K562 (cell line): ENCODE measurements around the gene MYO1D. TPM values are rescaled to one million over a fixed set of nuclear protein-coding genes. Genes with fewer than 3 reads are reported as not detected.

Source experiments
- ATAC-seq: fragments of 200-7000 bp; cut with Tn5 transposase; 3 replicates; pipeline ENCODE4 v1.9.1; 2020; ENCODE audit warnings: moderate library complexity
- BruUV-seq: library from RNA; stranded (reverse); fragments of 400-500 nt; replicated peaks from 2 replicates; lab custom pipeline; 2021; lab: Mats Ljungman, UMichigan
- CTCF ChIA-PET: fragments of 300-600 bp; formaldehyde crosslinking; extraction: SDS; loops from one replicate; lab custom pipeline; 2021; ENCODE audit warnings: low intra/inter-chr PET ratio; lab: Yijun Ruan, JAX
- POLR2A ChIA-PET: fragments of 300-600, 350-650 bp; sonication (Branson Sonifier 250); formaldehyde crosslinking; extraction: SDS; loops from one replicate; lab custom pipeline; 2021; ENCODE audit warnings: antibody characterized with exemption, inconsistent platforms; lab: Yijun Ruan, JAX
- DNase-seq, 4 experiments: peaks; one replicate each; pipeline versions ENCODE4 v3.0.0 to v3.0.0-alpha.2; 2011 to 2018; ENCODE audit warnings: low spot score in 3 of 4, mixed read lengths in 3 of 4; ENCODE audit errors: extremely low read depth in 1 of 4
- FAIRE-seq: peaks from 2 replicates; lab custom pipeline; 2011; peaks lifted over from hg19 to GRCh38; lab: Jason Lieb, UNC
- H2AFZ ChIP-seq: 2 replicates; pipeline ENCODE4 v1.6.0; 2011; ENCODE audit warnings: low read depth, low read length, control low read depth, inconsistent platforms
- H3K27ac ChIP-seq: fragments of 200-600 bp; 3 replicates; pipeline ENCODE4 v1.8.0; 2011; ENCODE audit warnings: low read depth, mild to moderate bottlenecking, control low read depth, inconsistent platforms, low read length, moderate library complexity, mixed read lengths; ENCODE audit errors: extremely low read depth
- H3K27me3 ChIP-seq, 2 experiments: fragments of 300-600 bp in 1 of 2; 2 replicates in 1 of 2; 3 replicates in 1 of 2; pipeline versions ENCODE4 v1.6.0 to v1.8.0; 2011; ENCODE audit warnings: inconsistent platforms in 2 of 2, low read length in 2 of 2, mild to moderate bottlenecking in 1 of 2, mixed read lengths in 1 of 2, moderate library complexity in 1 of 2; ENCODE audit not compliant: control insufficient read depth in 2 of 2, insufficient read depth in 2 of 2
- H3K36me3 ChIP-seq: fragments of 300-600 bp; 3 replicates; pipeline ENCODE4 v1.8.0; 2011; ENCODE audit warnings: mild to moderate bottlenecking, low read length, inconsistent platforms; ENCODE audit not compliant: control insufficient read depth, insufficient read depth
- H3K4me1 ChIP-seq, 2 experiments: fragments of 200-600 bp in 1 of 2; replicated peaks in 1 of 2; 2 replicates in 1 of 2; 3 replicates in 1 of 2; pipeline versions ENCODE4 v1.5.1 to v1.8.0; 2011; ENCODE audit warnings: inconsistent platforms in 2 of 2, low read length in 2 of 2, mild to moderate bottlenecking in 1 of 2, mixed read lengths in 1 of 2, moderate library complexity in 1 of 2; ENCODE audit not compliant: control insufficient read depth in 2 of 2, insufficient read depth in 2 of 2
- H3K4me2 ChIP-seq: 2 replicates; pipeline ENCODE4 v1.6.1; 2011; ENCODE audit warnings: low read length, control low read depth, inconsistent platforms, mixed read lengths; ENCODE audit not compliant: insufficient read depth
- H3K4me3 ChIP-seq: fragments of 200-600 bp; sonication (generic), shearing (Covaris generic); 2 replicates; pipeline ENCODE4 v1.5.1; 2016; ENCODE audit warnings: control low read depth, inconsistent platforms
- H3K79me2 ChIP-seq: fragments of 200-600 bp; 3 replicates; pipeline ENCODE4 v1.8.0; 2011; ENCODE audit warnings: low read length, inconsistent platforms; ENCODE audit not compliant: control insufficient read depth, insufficient read depth
- H3K9ac ChIP-seq, 2 experiments: 2 replicates each; pipeline versions ENCODE4 v1.6.0 to v1.6.1; 2011; ENCODE audit warnings: low read depth in 2 of 2, low read length in 2 of 2, control low read depth in 1 of 2, inconsistent platforms in 1 of 2, mild to moderate bottlenecking in 1 of 2, mixed read lengths in 1 of 2; ENCODE audit not compliant: insufficient read depth in 1 of 2
- H3K9me1 ChIP-seq: one replicate; pipeline ENCODE4 v1.6.0; 2011; ENCODE audit warnings: inconsistent platforms, mild to moderate bottlenecking, low read length, moderate library complexity; ENCODE audit not compliant: control insufficient read depth, insufficient read depth
- H3K9me3 ChIP-seq: replicated peaks from 2 replicates; pipeline ENCODE4 v1.5.1; 2011; ENCODE audit warnings: low read depth, low read length, inconsistent platforms; ENCODE audit not compliant: control insufficient read depth, insufficient read depth
- H4K20me1 ChIP-seq: replicated peaks from 2 replicates; pipeline ENCODE4 v1.6.1; 2011; ENCODE audit warnings: low read length, inconsistent platforms, mixed read lengths; ENCODE audit not compliant: control insufficient read depth, insufficient read depth
- BMI1 ChIP-seq: fragments of 150-350 bp; IDR thresholded peaks from 2 replicates; pipeline ENCODE4 v1.6.1; 2014; ENCODE audit warnings: low read length
- HCFC1 ChIP-seq: IDR thresholded peaks from 2 replicates; pipeline ENCODE4 v1.6.1; 2012; ENCODE audit warnings: low read depth, low read length, improper control_type of control experiment
- JUNB ChIP-seq: fragments of 450-650 bp; formaldehyde crosslinking; conservative IDR thresholded peaks from 2 replicates; pipeline ENCODE4 v1.4.0; 2020; ENCODE audit warnings: mild to moderate bottlenecking
- PRPF4 ChIP-seq: fragments of 200-400 bp; formaldehyde crosslinking; IDR thresholded peaks from one replicate; pipeline ENCODE4 v1.6.1; 2017; ENCODE audit warnings: low read length, low read depth, mild to moderate bottlenecking; ENCODE audit not compliant: insufficient read depth, poor library complexity, severe bottlenecking
- RHOXF2B ChIP-seq: fragments of 250-450 bp; sonication (Bioruptor Pico); conservative IDR thresholded peaks from 2 replicates; pipeline ENCODE4 v1.5.1; 2021
- SMARCB1 ChIP-seq: IDR thresholded peaks from 2 replicates; pipeline ENCODE4 v1.6.1; 2011; ENCODE audit warnings: improper control_type of control experiment, low read depth; ENCODE audit not compliant: insufficient read length
- TAF9B ChIP-seq: fragments of 450-650 bp; IDR thresholded peaks from 2 replicates; pipeline ENCODE4 v1.6.1; 2018; ENCODE audit warnings: mild to moderate bottlenecking; ENCODE audit not compliant: partially characterized antibody
- XRCC3 ChIP-seq: fragments of 450-650 bp; IDR thresholded peaks from 2 replicates; pipeline ENCODE4 v1.6.1; 2017; ENCODE audit warnings: mild to moderate bottlenecking, moderate library complexity
- ZBTB11 ChIP-seq, 3 experiments: fragments of 200-800 bp in 1 of 3; fragments of 250-450 bp in 1 of 3; fragments of 450-650 bp in 1 of 3; sonication (Bioruptor Pico) in 1 of 3; sonication (Bioruptor generic) in 1 of 3; formaldehyde crosslinking in 1 of 3; IDR thresholded peaks; 2 replicates each; pipeline versions ENCODE4 v1.6.1 to v1.8.0; 2016 to 2022; ENCODE audit warnings: mild to moderate bottlenecking in 2 of 3, missing genetic modification characterization in 2 of 3, missing compliant biosample characterization in 1 of 3, moderate library complexity in 1 of 3
- ZBTB33 ChIP-seq: sonication (generic); formaldehyde crosslinking; IDR thresholded peaks from 2 replicates; pipeline ENCODE4 v1.8.1; 2023; ENCODE audit warnings: mild to moderate bottlenecking, missing genetic modification reagents
- ZC3H8 ChIP-seq: fragments of 450-650 bp; IDR thresholded peaks from 2 replicates; pipeline ENCODE4 v1.6.1; 2017
- ZHX1 ChIP-seq: fragments of 150-350 bp; conservative IDR thresholded peaks from 2 replicates; pipeline ENCODE4 v1.6.1; 2014; ENCODE audit warnings: low read length
- ZNF444 ChIP-seq: fragments of 250-450 bp; sonication (Bioruptor Pico); IDR thresholded peaks from 2 replicates; pipeline ENCODE4 v1.4.0; 2020; ENCODE audit warnings: mild to moderate bottlenecking, moderate library complexity
- WGBS: fragments of 100-300 bp; shearing (Covaris generic); methylation state at CpG from one replicate; pipeline ENCODE4 v1.1.6; 2016; ENCODE audit warnings: low coverage, mixed read lengths; ENCODE audit not compliant: insufficient coverage; ENCODE audit errors: missing lambda C conversion rate; 5-methylcytosine and 5-hydroxymethylcytosine counted together
- in situ Hi-C: fragments of 300-500 bp; cut with MboI; formaldehyde crosslinking; loops from 4 replicates; pipeline ENCODE4 v1.15.0; 2018; ENCODE audit warnings: inconsistent platforms, mixed read lengths
- intact Hi-C: fragments of 100-400 bp; cut with micrococcal nuclease; formaldehyde crosslinking; loops from 2 replicates; pipeline ENCODE4 v1.14.2; 2022
- polyA plus RNA-seq, 8 experiments: library from polyadenylated mRNA; depleted of rRNA in 4 of 8; stranded (reverse) in 5 of 8; unstranded in 3 of 8; fragments of >200 nt; fragmentation: Nextera tagmentation in 2 of 8; fragmentation: Illumina TruSeq in 1 of 8; extraction: Ambion mirVana in 2 of 8; extraction: Trizol in 1 of 8; gene quantifications; 2 replicates each; pipeline versions ENCODE4 v1.2.1 to v1.2.3, GENCODE V29; 2011 to 2014; ENCODE audit warnings: inconsistent platforms in 1 of 8, missing spikeins in 1 of 8
- total RNA-seq, 7 experiments: library from RNA; depleted of rRNA in 6 of 7; stranded (reverse); fragments of >200 nt in 6 of 7; fragmentation: Illumina TruSeq in 2 of 7; extraction: Trizol in 2 of 7; gene quantifications; 2 replicates each; pipeline versions ENCODE4 v1.2.1 to v1.2.3, GENCODE V29; 2011 to 2021; ENCODE audit warnings: low replicate concordance in 1 of 7

Gene MYO1D
- total and polyA plus RNA-seq, 9 of the 15 experiments (the other 6 are each of a cell fraction or from before 2014, with no cell fraction given), result 2.1 to 71.2 (median 45.4) TPM

GRCh38 chr17:32692179-32692578 is 184.7 kb downstream of the MYO1D start (continued):
- no peak for TF ChIP-seq ZBTB33 (CRISPR knock-in tag)
- no peak for TF ChIP-seq RHOXF2B (CRISPR knock-in tag)

- no peaks in the 10 kb centered on the region for H3K4me1 ChIP-seq
- 81% methylated on average over 7 of the region's 7 CpGs for WGBS
- H2AFZ ChIP-seq, result no peak overlapping the region
- in situ Hi-C loops, result no loop called here
- DNase-seq (no peak), ATAC-seq (no peak), FAIRE-seq (no peak)
- H3K4me3 ChIP-seq, result no peak overlapping the region
- H3K9ac ChIP-seq, result no peak overlapping the region
- ChIA-PET CTCF (no interaction called here), POLR2A (no interaction called here)
- H3K9me3 ChIP-seq, result no peaks in the 10 kb centered on the region
- H3K27ac ChIP-seq, result no peak overlapping the region
- H3K79me2 ChIP-seq, result no peaks in the 10 kb centered on the region
- intact Hi-C loops, result no loop called here
- H3K4me2 ChIP-seq, result no peak overlapping the region
- 0 out of 3 replicates have a peak, but pooled peaks cover 2% of the 10 kb centered on the region for H3K36me3 ChIP-seq
- H4K20me1 ChIP-seq, result no peaks in the 10 kb centered on the region
- H3K9me1 ChIP-seq, result no peaks in the 10 kb centered on the region
- H3K27me3 ChIP-seq, result no peaks in the 10 kb centered on the region
- BruUV-seq, result no TSS peak
- TF ChIP-seq XRCC3 (no peak), ZBTB11 (CRISPR knock-in tag; IDR thresholded peaks at IDR 0.05) (no peak), ZC3H8 (no peak), PRPF4 (no peak), BMI1 (no peak), ZNF444 (CRISPR knock-in tag) (no peak), TAF9B (no peak), SMARCB1 (no peak), HCFC1 (no peak), ZHX1 (no peak), JUNB (CRISPR knock-in tag) (peak; percentile 41; the same call in 1 of the 2 replicates)
Observed at GRCh38 chr17:32689348-32689747, 187.6 kb downstream of the MYO1D start.
